Activated CD8-positive, alpha-beta memory T cell treated with anti-CD3 and anti-CD28 coated beads for 48 hours (primary cell): ENCODE data around the gene HYAL3.
"Not testable (repeated sequence)": the region's sequence is repeated elsewhere in the genome, so short reads cannot be mapped to it uniquely, and the experiment has no call there.

Experiments used
- DNase-seq, 3 experiments: peaks; one replicate each; pipeline ENCODE4 v3.0.0-alpha.2; 2020; ENCODE audit warnings: low read depth in 2 of 3, low spot score in 2 of 3

HYAL3 gene

GRCh38 chr3:50271314-50271936 lies 27.8 kb downstream of the HYAL3 start:
- no peak for DNase-seq

- DNase-seq = no peak
Observed at GRCh38 chr3:50270422-50271224, 28.6 kb downstream of the HYAL3 start.

- DNase-seq = no peak
Observed at GRCh38 chr3:50269977-50270413, 29.2 kb downstream of the HYAL3 start.

GRCh38 chr3:50269460-50269859 lies 29.7 kb downstream of the HYAL3 start:
- no peak for DNase-seq

- no peak for DNase-seq
Observed at GRCh38 chr3:50268703-50269451, 30.3 kb downstream of the HYAL3 start, which contains the start of gene SEMA3B. Gene SEMA3B (plus strand): TSS chr3:50269147. CDS start chr3:50269241, 94 bp downstream.

GRCh38 chr3:50268276-50268675 lies 30.9 kb downstream of the HYAL3 start:
- DNase-seq = no peak

- DNase-seq = no peak
Observed at GRCh38 chr3:50267280-50267913, 31.8 kb downstream of the HYAL3 start.

GRCh38 chr3:50266836-50267235 lies 32.4 kb downstream of the HYAL3 start:
- no peak for DNase-seq

GRCh38 chr3:50266017-50266416 lies 33.2 kb downstream of the HYAL3 start:
- no peak for DNase-seq

GRCh38 chr3:50265571-50265970 lies 33.6 kb downstream of the HYAL3 start:
- no peak for DNase-seq

- no peak for DNase-seq
Observed at GRCh38 chr3:50264964-50265485, 34.2 kb downstream of the HYAL3 start.

- DNase-seq = no peak
Observed at GRCh38 chr3:50264383-50264963, 34.7 kb downstream of the HYAL3 start.

- DNase-seq = no peak
Observed at GRCh38 chr3:50263478-50264382, 35.5 kb downstream of the HYAL3 start.

GRCh38 chr3:50262778-50263177 lies 36.4 kb downstream of the HYAL3 start:
- DNase-seq = no peak

- not testable (repeated sequence) for DNase-seq
Observed at GRCh38 chr3:50262200-50262599, 37.0 kb downstream of the HYAL3 start.

GRCh38 chr3:50261505-50261904 lies 37.7 kb downstream of the HYAL3 start:
- DNase-seq = no peak

- no peak for DNase-seq
Observed at GRCh38 chr3:50260942-50261441, 38.2 kb downstream of the HYAL3 start.

GRCh38 chr3:50260027-50260941 lies 38.9 kb downstream of the HYAL3 start:
- peak; percentile 77 to 84 (median 80) for DNase-seq
